ENCODE measurements around the gene OOSP3.
"Not testable (repeated sequence)": the region's sequence is repeated elsewhere in the genome, so short reads cannot be mapped to it uniquely, and the experiment has no call there.

OOSP3 gene

GRCh38 chr11:59878575-59878974 is at the start of gene OOSP3:
Gene OOSP3 (plus strand): TSS chr11:59878782. CDS start chr11:59878809, 27 bp downstream.
- DNase-seq: no peak

GRCh38 chr11:59829358-59829757 is 49.2 kb upstream of the OOSP3 start:
- DNase-seq: no peak

- no peak for DNase-seq
Observed at GRCh38 chr11:59833602-59834001, 45.0 kb upstream of the OOSP3 start.

- DNase-seq: no peak
Observed at GRCh38 chr11:59839615-59840014, 39.0 kb upstream of the OOSP3 start.

GRCh38 chr11:59841514-59841913 is 37.1 kb upstream of the OOSP3 start:
- DNase-seq: no peak

- DNase-seq: no peak
Observed at GRCh38 chr11:59842316-59842715, 36.3 kb upstream of the OOSP3 start.

GRCh38 chr11:59845399-59845798 is 33.2 kb upstream of the OOSP3 start, which contains the start of gene CBLIF:
Gene CBLIF (minus strand): TSS chr11:59845499. CDS start chr11:59845453, 46 bp downstream.
- DNase-seq: no peak

GRCh38 chr11:59846556-59846955 is 32.0 kb upstream of the OOSP3 start:
- no peak for DNase-seq

- DNase-seq: no peak
Observed at GRCh38 chr11:59847626-59848025, 31.0 kb upstream of the OOSP3 start.

GRCh38 chr11:59848439-59848838 is 30.1 kb upstream of the OOSP3 start:
- DNase-seq: not testable (repeated sequence)

GRCh38 chr11:59849129-59849528 is 29.5 kb upstream of the OOSP3 start:
- DNase-seq: no peak

- DNase-seq: not testable (repeated sequence)
Observed at GRCh38 chr11:59849551-59849950, 29.0 kb upstream of the OOSP3 start.

- not testable (repeated sequence) for DNase-seq
Observed at GRCh38 chr11:59851416-59851815, 27.2 kb upstream of the OOSP3 start.

GRCh38 chr11:59854871-59855270 is 23.7 kb upstream of the OOSP3 start:
- DNase-seq: no peak

GRCh38 chr11:59857439-59858434 is 20.8 kb upstream of the OOSP3 start:
- DNase-seq: peak; percentile 9

- DNase-seq: no peak
Observed at GRCh38 chr11:59859673-59860072, 18.9 kb upstream of the OOSP3 start.

- no peak for DNase-seq
Observed at GRCh38 chr11:59862252-59862651, 16.3 kb upstream of the OOSP3 start.

GRCh38 chr11:59865031-59865430 is 13.6 kb upstream of the OOSP3 start:
- no peak for DNase-seq

GRCh38 chr11:59866397-59866796 is 12.2 kb upstream of the OOSP3 start, which contains the start of gene TCN1:
Gene TCN1 (minus strand): TSS chr11:59866487. CDS start chr11:59866470, 17 bp downstream.
- DNase-seq: no peak

GRCh38 chr11:59866836-59867235 is 11.7 kb upstream of the OOSP3 start:
- no peak for DNase-seq

GRCh38 chr11:59867946-59868345 is 10.6 kb upstream of the OOSP3 start:
- no peak for DNase-seq

- no peak for DNase-seq
Observed at GRCh38 chr11:59872076-59872475, 6.5 kb upstream of the OOSP3 start.

- DNase-seq: no peak
Observed at GRCh38 chr11:59875856-59876519, 2.6 kb upstream of the OOSP3 start.

- no peak for DNase-seq
Observed at GRCh38 chr11:59877325-59877724, 1.3 kb upstream of the OOSP3 start.
